ENCODE data around the gene LGALSL.

GRCh38 chr2:64437883-64438282 is 16.1 kb upstream of the LGALSL start:
- TF ChIP-seq CTCF (conservative IDR thresholded peaks at IDR 0.05; ENCODE audit: low read length) (no peak), EZH2phosphoT487 (IDR thresholded peaks at IDR 0.05; ENCODE audit: borderline replicate concordance) (no peak)

Data from Loucy (cell line).